Measurements from ENCODE around the gene FMN1.

The FMN1 gene

DNA sequence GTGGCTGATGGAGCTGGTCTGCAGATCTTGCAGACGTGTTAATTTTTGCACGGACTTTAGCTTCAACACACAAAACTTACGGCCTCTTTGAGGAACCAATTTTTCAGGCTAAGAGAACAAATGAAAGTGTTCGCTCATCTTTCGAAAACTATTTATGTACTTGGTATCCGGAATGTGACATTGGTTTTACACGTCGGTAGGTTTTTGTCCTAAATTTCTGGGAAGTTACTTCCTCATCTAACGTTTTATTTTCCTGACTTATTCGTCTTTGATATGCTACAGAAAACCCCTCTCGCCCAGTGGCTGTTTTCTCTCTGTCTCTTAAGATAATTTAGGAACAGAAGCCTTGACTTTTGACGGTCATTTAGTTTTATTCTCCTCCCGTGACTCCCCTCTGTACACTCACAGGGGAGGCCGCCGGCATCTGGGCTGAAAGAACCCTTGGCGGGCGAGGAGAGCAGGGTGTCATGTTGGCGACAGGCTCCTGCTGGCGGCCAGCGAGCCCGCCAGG, 477.5 kb downstream of the FMN1 start:
- in situ Hi-C loops (cut with MboI; ENCODE audit: low sequenced_read_pairs): no loop called here

DNA sequence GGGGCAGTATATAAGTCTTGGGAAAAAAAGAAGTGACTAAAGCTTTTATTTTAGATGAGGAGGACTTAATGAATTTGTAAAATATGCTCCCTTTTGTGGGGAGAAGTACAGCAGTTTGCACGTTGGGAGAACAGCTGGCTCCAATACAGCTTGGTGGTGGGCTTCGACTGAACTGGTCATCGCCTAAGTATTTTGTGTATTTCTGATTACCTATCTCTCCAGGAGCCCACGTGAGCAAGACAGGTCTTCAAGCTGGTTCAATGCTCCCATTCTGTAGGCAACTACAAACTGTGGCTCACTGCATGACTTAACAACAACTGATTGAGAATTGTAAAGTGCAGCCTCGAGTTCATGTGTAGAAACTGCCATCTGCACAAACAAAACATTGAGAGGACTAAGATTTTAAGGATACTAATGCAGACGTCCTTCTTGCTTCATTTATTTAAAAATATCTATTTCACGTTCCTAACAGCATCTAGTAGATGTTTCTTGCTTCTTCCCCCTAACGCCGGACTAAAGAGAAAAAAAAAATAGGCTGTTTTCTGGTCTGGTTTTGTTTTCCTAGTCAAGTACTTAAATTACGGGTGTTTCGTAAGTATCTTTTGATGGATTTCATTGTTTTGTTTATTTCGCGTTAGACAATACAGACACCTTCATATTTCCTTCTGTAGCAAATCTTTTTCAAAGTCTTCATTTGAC, 478.1 kb downstream of the FMN1 start:
- in situ Hi-C loops (cut with MboI; ENCODE audit: low sequenced_read_pairs): no loop called here
